M059J (cell line): ENCODE results near the gene PDRG1. TPM values are rescaled to one million over a fixed set of nuclear protein-coding genes. Genes with fewer than 3 reads are reported as not detected.
A peak's percentile ranks its signal among the peaks of the same experiment; 100 is the strongest.

Experiments
- DNase-seq: peaks from one replicate; pipeline ENCODE4 v3.0.0-alpha.2; 2012; ENCODE audit warnings: low read depth
- total RNA-seq: library from RNA; depleted of rRNA; stranded (reverse); fragments of >200 nt; shearing (Covaris generic); gene quantifications from 2 replicates; pipeline ENCODE4 v1.2.3, GENCODE V29; 2014; rRNA removed

Gene PDRG1
- 14.2 and 14.5 TPM in 2 replicates for total RNA-seq

GRCh38 chr20:31951530-31952453 lies at the start of gene PDRG1:
PDRG1 (minus strand) TSS chr20:31952046; CDS start chr20:31951961, 85 bp downstream.
- peak; percentile 97 for DNase-seq

DNA sequence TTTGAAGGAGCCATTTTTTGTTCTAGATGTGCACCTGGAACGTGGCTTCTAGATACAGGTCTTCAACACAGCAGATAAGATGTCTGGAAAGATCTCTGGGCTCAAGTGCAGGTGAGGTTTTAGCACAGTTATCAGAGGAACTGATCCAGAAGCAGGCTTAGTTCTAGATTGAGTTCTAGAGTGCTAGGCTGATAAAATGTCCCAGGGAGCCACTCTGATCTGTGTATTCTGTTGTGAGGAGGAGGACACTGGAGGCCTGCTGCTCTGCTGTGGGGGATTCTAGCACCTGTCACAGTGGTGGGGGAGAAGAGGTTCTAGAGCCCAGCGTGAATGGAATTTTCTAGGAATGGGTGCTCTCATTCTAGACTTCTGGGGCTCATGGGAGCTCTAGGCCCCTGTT lies 46.4 kb upstream of the PDRG1 start:
- no peak for DNase-seq

GRCh38 chr20:31996996-31997395 lies 45.1 kb upstream of the PDRG1 start:
- DNase-seq: no peak

DNA sequence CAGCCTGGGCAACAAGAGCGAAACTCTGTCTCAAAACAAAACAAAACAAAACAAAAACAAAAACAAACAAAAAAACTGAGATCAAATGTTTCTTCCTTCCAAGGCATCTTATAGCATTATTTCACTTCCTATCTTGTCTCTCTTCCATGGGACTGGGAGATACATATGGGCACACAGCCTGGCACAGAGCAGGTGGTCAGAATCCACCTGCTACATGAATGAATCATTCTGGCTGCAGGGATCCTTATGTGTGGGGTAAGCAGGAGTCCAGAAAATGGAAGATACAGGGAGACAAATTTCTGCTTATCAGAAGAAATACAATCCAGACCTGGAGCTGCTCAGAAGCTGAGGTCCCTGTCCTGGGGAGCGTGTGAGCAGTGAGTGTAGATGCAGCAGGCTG lies 40.2 kb upstream of the PDRG1 start:
- no peak for DNase-seq

DNA sequence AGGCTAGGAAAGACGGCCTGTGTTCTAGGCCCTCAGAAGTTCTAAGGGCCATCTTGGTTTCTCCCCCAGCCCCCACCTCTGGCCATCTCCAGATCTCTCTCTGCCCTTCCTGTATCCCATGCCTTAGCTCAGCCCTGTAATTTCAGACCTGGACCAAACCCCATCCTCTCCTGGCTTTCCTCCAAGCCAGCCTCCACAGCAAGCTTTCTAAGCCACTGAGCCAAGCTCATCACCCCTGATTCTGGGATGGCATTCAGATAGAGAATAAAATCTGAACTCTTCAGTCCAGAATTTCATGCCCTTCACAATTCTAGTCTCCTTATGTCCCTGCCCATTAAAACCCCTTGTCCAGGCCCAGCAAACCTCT lies 39.5 kb upstream of the PDRG1 start:
- no peak for DNase-seq

DNA sequence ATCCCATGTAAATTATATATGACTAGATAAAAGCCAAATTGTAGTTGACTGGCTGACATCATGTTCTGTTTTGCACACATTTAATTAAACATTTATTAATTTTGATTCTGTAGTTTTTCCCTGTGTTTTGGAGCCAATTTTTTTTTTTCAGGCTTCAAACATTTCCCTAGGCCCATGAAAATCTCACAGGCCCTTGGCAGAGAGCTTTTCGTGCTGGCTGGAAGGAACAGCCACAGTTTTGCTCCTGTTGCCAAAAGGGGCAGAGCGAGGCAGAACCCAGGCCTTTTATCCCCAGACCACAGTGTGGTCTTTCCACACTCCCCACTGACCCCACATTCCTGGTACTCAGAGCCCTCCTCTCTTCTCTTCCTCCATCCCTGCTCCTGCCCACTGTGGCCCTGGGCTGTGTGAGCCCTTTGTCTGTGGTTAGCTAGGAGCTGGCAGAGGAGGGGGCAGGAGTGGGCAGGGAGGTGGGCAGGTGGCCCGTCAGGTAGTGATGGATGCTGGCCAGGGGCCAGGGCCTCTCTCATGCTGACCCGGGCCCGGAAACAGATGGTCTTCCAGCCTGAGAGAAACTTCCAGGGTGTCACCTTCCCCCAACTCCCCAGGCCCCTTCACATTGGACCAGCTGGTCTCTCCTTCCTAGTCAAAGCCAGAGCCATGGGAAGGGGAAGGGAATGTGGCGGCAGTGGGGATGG lies 38.9 kb upstream of the PDRG1 start:
- DNase-seq: no peak

DNA sequence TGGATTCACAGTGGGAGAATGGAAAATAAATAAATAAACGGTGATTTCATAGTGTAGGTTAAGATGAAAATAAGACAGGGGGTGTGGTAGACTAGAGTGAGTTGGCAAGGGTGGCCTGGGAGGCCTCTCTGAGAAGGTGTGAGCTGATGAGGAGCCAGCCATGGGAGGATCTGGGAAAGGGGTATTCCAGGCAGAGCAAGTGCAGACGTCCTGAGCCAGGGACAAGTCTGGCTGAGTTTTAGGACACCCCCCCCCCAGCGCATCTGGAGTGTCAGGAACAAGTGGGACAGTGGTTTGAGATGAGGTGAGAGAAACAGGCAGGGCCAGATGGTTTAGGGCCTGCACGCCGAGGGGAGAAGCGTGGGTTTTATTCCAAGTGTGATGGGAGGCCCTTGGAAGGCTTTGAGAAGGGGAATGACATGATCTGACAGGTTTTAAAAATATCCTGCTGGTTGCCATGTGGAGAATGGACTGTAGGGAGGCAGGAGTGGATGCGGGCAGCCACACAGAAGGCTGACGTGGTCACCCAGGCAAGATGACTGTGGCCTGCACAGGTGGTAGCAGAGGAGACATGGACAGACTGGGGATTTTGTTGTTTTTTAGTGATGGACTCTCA lies 37.3 kb upstream of the PDRG1 start:
- no peak for DNase-seq

GRCh38 chr20:31988430-31989015 lies 36.7 kb upstream of the PDRG1 start:
- DNase-seq: no peak

- peak; percentile 61 for DNase-seq
Observed at GRCh38 chr20:31987744-31988143, 35.9 kb upstream of the PDRG1 start.

- DNase-seq: no peak
Observed at GRCh38 chr20:31984981-31985471, 33.2 kb upstream of the PDRG1 start.

GRCh38 chr20:31981784-31982183 lies 29.9 kb upstream of the PDRG1 start:
- DNase-seq: no peak

GRCh38 chr20:31979713-31980426 lies 28.0 kb upstream of the PDRG1 start:
- peak; percentile 42 for DNase-seq

DNA sequence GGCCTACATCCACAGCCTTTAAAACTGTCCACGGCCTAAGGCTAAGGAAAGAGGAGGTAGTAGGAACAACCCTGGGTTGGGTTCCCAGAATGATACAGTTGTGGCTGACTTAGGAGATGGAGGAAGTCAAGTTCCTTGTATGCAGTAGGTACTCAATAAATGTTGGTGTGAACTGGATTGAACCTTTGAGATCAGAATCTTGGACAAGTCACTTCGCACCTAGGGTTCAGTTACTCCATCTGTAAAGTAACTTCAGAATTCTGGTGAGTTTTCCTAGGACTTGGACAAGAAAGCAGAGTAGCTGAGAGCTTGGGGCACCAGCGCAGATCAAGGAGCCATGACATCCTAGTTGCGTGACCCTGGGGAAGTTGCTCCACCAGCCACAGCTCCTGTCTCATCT lies 25.2 kb upstream of the PDRG1 start:
- DNase-seq: no peak

- DNase-seq: no peak
Observed at GRCh38 chr20:31975874-31976273, 24.0 kb upstream of the PDRG1 start.

GRCh38 chr20:31974951-31975487 lies 23.2 kb upstream of the PDRG1 start:
- no peak for DNase-seq

- DNase-seq: no peak
Observed at GRCh38 chr20:31974296-31974695, 22.4 kb upstream of the PDRG1 start.

GRCh38 chr20:31972471-31973021 lies 20.7 kb upstream of the PDRG1 start:
- peak; percentile 81 for DNase-seq

GRCh38 chr20:31969991-31970390 lies 18.1 kb upstream of the PDRG1 start:
- DNase-seq: no peak

DNA sequence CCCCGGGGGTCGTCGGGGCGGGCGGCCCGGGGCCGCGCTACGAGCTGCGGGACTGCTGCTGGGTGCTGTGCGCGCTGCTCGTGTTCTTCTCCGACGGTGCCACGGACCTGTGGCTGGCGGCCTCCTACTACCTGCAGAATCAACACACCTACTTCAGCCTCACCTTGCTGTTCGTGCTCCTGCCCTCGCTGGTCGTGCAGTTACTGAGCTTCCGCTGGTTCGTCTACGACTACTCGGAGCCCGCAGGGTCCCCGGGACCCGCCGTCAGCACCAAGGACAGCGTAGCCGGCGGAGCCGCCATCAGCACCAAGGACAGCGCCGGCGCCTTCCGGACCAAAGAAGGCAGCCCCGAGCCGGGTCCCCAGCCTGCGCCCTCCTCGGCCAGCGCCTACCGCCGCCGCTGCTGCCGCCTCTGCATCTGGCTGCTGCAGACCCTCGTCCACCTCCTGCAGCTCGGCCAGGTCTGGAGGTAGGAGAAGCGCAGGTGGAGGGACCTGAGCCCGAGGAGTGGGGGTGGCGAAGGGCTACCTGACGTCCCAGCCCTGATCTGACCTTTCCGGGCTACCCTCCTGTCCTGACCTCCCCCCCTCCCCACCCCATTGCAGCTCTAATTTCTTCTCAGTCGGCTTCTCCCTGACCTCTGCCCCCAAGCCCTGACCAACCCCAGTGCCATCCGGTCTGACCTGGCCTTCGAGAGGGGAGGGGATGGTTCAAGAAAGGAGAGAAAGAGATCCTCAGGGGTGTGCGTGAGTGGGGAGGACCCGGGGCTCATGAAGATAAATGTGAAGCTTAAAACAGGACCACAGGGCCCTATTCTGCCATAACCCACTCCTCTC lies 16.7 kb upstream of the PDRG1 start:
- DNase-seq: peak; percentile 65

GRCh38 chr20:31967830-31968249 lies 16.0 kb upstream of the PDRG1 start, which contains the start of gene XKR7:
XKR7 (plus strand) TSS chr20:31968151; CDS start chr20:31968176, 25 bp downstream.
- DNase-seq: no peak
